GM19035 (cell line): ENCODE data around the gene GPR37.

ENCODE experiments used
- ATAC-seq: cut with Tn5 transposase; IDR thresholded peaks from one replicate; pipeline ENCODE4 v1.9.1; 2021; ENCODE audit not compliant: unreplicated experiment

Gene GPR37

GRCh38 chr7:124737760-124738300, 27.8 kb downstream of the GPR37 start:
- ATAC-seq, result no peak

- no peak for ATAC-seq
These were observed 37.0 kb downstream of the GPR37 start for GRCh38 chr7:124728610-124729009.

GRCh38 chr7:124724507-124725192, 40.9 kb downstream of the GPR37 start:
- no peak for ATAC-seq

- no peak for ATAC-seq
These were observed 41.5 kb downstream of the GPR37 start for GRCh38 chr7:124724079-124724478.

- no peak for ATAC-seq
These were observed 42.6 kb downstream of the GPR37 start for GRCh38 chr7:124723012-124723411.

- ATAC-seq, result no peak
These were observed 43.3 kb downstream of the GPR37 start for GRCh38 chr7:124722292-124722691.

GRCh38 chr7:124720195-124720594, 45.4 kb downstream of the GPR37 start:
- ATAC-seq, result no peak

GRCh38 chr7:124718032-124718766, 47.4 kb downstream of the GPR37 start:
- ATAC-seq, result no peak

- ATAC-seq, result no peak
These were observed 48.7 kb downstream of the GPR37 start for GRCh38 chr7:124716894-124717293.

- ATAC-seq, result no peak
These were observed 52.5 kb downstream of the GPR37 start for GRCh38 chr7:124713086-124713485.

- ATAC-seq, result no peak
These were observed 53.6 kb downstream of the GPR37 start for GRCh38 chr7:124712017-124712416.

GRCh38 chr7:124702385-124702784, 63.2 kb downstream of the GPR37 start:
- ATAC-seq, result no peak

- no peak for ATAC-seq
These were observed 63.6 kb downstream of the GPR37 start for GRCh38 chr7:124701955-124702354.

- no peak for ATAC-seq
These were observed 64.9 kb downstream of the GPR37 start for GRCh38 chr7:124700655-124701054.

- ATAC-seq, result no peak
These were observed 66.6 kb downstream of the GPR37 start for GRCh38 chr7:124698964-124699363.

- ATAC-seq, result no peak
These were observed 67.8 kb downstream of the GPR37 start for GRCh38 chr7:124697746-124698145.
